ENCODE data around the gene SRMS. TPM values are rescaled to one million over a fixed set of nuclear protein-coding genes. Genes with fewer than 3 reads are reported as not detected.
"Not testable (repeated sequence)": the region's sequence is repeated elsewhere in the genome, so short reads cannot be mapped to it uniquely, and the experiment has no call there.

The SRMS gene
- polyA plus RNA-seq, 5 donors, result 0.12 to 0.27 (median 0.15) TPM

DNA sequence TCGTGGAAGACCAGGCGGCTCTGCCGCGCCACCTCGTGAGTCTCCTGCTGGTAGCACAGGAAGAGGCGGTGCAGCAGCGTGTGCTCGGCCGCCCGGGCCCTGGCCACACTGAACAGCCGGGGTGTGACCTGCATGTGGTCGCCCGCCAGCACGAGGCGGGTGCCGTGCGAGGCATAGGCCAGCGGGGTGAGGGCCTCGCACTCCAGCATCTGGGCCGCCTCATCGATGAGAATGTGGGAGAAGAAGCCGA, 19.5 kb upstream of the SRMS start:
- no peak for DNase-seq

DNA sequence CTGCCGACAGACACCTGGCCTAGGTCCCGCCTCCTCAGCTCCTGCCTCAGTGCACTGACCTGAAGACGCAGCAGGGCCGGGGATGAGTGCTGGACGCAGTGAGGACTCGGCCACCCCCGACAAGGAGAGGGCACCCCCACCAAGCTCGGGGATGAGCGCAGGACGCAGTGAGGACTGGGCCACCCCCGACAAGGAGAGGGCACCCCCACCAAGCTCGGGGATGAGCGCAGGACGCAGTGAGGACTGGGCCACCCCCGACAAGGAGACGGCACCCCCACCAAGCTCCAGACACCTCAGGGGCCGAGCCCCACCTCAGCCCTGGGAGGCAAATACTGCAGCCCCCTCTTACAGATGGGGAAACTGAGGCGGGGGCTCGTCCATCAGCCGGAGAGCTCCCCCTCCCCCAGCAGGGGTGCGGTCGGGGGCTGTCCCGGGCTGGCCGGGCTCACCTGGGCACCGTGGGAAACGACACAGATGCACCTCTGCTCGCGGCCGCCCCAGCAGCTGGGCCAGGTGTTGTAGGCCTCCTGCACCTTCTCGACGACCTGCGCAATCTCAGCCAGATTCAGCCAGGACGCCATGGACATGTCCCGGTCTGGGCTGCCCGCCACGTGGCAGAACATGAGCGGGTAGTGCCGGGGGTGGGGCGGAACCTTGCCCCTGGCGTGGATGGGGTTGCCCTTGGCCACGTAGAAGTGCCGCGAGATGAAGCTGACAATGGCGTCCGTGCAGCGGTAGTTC, 19.0 kb upstream of the SRMS start:
- DNase-seq, result no peak

DNA sequence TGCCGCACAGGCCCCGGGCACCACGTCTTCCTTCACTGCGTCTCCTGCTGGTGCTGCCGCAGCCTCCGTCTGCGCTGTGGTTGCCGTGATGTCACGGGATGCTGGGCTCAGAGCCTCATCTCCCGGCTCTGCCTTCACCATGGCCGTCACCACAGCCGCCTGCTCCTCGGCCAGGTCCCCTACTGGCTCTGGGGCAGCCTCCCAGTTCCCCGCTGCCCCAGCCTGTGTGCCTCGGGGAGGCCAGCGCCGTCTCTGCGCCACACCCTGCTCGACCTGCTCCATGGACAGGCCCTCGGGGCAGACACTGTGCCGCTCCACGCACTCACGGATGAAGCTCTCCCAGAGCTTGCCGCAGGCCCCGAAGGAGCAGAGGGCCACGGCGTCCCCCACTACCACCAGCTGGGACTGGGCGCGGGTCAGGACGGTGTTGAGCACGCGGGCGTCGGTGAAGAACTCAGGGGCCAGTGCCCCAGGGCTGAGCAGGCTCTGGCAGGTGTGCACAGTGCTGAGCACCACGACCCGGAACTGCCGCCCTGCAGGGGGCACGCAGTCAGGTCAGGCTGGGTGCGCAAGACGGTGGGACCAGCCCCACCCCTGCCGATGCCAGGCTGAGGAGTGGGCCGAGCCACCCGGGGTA, 18.3 kb upstream of the SRMS start:
- no peak for DNase-seq

DNA sequence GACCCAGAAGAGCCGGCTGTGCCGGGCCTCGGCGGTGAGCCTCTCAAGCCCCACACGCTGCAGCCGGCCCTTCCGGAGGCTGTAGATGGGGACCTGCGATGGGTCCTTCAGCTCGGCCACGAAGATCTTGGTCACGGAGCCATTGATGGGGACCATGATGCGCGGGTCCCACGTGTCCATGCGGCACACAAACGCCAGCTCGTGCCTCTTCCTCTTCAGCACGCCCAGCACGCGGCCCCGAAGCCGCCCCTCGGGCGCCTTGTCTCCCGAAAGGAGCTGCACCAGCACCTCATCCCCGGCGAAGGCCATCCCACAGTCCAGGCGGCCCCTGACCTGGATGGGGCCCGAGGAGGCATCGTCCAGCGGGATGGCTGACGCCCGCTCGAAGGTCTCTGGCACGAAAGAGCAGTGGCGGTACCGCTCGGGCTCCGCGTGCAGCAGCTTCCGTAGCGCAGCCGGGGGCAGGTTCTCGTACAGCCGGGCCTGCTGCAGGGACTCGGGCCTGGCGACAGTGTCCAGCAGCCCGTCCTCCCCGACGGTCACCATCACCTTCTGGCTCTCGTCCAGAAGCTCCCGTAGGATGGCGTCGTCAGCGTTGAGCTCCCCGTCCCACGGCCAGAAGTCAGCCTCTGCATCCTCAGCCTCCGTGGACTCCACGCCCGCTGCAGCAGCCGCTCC, 17.6 kb upstream of the SRMS start:
- no peak for DNase-seq

DNA sequence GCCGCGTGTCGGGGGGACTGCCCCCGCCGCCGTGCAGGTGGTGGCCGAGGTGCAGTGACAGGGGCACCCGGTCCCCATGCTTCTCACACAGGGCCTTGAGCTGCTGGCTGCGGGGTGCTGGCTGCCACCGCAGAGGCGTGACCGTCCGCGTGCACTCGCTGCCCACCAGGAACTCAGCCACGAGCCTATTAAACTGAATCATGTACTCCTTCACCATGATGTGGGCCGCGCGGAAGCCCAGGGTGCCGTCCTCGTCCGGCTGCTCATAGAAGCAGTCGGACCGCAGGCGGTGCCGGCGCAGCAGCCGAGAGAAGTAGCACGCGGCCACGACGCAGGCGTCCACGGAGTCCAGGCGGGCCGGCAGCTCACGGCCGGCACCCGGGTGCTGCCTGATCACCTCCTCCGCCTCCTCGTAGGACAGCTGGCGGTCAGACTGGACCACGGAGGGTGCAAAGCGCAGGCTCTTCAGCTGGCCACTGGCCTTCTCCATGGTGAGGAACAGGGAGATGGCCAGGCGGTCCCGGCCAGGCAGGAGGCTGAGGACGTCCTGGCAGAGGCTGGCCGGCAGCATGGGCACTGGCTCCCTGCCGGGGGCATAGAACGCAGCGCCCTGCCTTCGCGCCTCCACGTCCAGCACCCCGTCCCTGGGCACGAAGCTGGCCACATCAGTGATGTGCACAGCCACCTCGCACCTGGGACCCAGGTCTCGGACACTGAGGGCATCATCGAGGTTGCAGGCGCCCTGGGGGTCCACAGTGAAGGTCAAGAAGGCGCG, 16.7 kb upstream of the SRMS start:
- DNase-seq, result no peak

DNA sequence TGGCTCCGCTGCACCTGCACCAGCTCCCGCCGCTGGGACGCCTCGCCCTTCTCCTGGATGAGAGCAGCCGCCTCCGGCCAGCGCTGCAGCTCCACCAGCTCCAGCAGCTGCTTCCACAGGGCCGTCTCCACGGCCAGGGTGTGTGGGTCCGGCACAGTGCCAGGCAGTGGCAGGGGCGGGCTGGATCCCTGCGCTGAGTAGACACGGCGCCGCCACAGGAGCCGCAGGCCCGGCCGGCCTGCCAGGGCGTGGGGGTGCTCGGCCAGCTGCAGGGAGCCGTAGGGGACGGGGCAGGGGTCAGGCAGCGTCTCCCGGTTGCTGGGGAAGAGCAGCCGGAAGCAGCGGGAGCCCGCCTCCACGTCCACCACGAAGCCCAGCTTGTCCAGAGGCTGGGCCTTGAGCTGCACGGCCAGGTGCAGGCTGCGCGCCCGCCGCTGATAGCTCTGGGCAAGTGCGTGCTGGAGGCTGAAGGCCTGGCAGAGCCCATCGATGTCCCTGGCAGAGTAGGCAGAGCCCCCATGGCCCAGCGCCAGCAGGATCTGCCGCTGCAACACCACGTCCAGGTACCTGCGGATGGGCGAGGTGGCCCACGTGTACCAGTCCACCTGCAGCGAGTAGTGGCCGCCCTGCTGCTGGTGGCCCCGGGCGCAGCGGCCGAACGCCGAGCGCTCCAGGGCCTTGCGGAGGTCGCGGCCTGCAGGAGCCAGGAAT, 15.8 kb upstream of the SRMS start:
- DNase-seq, result no peak

- no peak for DNase-seq
Observed at GRCh38 chr20:63562461-63563224, 15.1 kb upstream of the SRMS start.

DNA sequence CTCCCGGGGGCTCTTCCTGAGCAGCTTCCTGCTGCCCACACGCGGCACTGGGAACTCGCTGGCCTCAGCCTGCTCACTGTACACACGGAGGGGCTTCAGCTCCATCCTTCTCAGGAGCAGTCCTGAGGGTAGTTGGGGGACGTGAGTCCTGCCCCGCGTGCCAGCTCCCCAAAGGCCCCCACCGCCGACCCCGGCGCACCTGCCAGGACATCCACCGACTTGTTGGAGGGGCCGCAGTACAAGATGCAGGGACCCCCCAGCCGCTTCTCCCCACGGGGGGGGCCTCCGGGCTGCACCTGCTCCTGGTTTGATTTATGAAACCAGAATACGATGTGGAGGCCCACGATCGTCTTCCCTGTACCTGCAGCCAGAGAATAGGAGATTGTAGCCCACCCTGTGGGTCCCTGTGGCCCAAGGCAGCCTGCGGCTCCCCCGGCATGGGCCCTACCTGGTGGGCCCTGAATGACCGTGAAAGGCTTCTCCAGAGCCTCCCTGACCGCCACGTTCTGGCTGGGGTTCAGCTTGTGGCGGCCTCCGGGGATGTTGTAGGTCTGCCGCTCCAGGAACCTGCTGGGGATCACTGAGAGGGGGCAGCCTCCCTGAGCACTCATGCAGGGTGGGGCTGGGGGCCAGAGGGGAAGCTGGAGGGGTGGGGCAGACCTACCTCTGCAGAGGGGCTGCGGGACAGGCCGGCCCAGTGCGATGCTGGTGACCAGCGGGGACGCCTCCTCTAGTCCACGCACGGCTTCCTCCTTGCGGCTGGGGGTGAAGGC, 14.3 kb upstream of the SRMS start:
- no peak for DNase-seq

DNA sequence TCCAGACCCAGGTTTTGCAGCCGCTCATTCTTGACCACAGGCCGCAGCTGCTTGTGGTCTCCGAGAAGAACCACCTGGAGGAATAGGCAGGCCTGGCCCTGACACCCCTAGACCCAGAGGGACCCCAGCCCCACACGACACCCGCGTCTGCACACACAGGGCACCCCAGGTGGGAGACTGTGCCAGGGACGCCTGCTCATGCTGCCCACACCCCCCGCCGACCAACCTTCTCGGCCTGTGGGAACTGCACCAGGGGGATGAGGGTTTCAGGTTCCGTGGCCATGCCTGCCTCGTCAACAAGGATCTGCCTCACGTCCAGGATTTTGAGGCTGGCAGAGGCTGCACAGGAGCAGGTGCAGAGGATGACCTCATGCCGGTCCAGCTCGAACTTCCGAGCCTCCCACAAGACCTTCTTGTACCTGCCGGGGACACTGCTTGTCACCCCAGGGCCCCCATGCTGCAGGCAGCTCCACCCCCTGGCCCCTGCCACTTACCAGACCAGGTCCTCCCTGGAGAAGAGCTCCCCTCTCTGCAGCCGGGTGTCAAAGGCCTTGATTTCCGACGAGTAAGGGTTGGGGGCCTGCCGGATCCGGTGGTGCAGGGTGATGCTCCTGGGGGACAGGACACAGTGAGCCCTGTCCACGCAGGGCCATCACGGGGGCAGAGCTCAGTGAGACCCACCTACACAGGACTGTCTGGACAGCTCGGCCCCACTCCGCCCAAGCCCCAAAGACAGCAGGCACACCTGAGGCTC, 13.5 kb upstream of the SRMS start:
- DNase-seq, result no peak

DNA sequence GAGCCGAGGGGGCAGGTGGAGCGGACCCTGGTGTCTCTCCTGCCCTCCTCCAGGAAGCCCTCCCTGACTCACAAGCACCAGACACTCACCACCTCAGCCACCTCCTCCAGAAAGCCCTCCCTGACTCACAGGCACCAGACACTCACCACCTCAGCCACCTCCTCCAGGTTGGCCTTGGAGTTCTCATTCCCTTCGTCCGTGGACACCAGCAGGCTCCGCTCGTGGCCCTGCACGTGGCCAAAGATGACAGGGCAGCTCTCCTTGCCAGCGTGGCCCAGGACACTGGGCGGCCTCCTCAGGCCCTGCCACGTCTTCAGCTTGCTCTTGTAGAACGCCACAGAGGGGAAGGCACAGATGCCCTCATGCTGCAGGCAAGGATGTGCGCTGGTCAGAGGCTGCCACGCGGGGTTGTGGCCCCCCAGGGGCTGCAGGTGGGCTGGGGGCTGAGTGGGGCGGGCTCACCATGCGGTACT, 12.8 kb upstream of the SRMS start:
- no peak for DNase-seq

- DNase-seq, result not testable (repeated sequence)
Observed at GRCh38 chr20:63559485-63560332, 12.2 kb upstream of the SRMS start.

DNA sequence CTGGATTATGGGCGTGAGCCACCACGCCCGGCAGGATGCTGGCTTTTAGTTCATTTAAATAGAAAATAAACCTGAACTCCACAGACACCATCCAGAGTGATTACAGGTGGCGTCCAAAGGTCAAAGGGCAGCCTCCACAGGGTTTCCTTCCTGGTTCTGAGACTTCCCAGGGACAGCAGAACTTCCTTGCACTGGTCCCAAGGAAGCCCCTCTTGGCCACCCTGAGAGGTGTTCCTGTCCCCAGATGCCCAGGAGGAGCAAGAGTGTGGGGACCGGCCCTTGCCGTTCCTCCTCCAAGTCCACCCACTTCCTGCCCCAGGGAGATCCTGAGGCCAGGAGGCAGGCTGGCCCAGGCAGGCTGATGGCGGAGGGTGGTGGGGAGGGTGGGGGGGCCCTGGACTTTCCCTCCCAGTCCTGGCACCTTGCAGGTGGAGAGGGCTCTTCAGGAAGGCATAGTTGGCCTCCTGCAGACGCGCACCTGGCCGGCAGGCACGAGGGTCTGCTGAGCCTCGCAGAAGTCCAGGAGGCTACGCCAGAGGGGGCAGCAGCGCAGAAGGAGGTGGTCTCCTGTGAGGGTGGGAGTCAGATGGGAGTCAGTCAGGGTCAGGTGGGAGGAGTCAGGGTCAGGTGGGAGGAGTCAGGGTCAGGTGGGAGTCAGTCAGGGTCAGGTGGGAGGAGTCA, 11.4 kb upstream of the SRMS start:
- DNase-seq, result no peak

GRCh38 chr20:63557481-63557891, 9.9 kb upstream of the SRMS start:
- DNase-seq, result no peak

DNA sequence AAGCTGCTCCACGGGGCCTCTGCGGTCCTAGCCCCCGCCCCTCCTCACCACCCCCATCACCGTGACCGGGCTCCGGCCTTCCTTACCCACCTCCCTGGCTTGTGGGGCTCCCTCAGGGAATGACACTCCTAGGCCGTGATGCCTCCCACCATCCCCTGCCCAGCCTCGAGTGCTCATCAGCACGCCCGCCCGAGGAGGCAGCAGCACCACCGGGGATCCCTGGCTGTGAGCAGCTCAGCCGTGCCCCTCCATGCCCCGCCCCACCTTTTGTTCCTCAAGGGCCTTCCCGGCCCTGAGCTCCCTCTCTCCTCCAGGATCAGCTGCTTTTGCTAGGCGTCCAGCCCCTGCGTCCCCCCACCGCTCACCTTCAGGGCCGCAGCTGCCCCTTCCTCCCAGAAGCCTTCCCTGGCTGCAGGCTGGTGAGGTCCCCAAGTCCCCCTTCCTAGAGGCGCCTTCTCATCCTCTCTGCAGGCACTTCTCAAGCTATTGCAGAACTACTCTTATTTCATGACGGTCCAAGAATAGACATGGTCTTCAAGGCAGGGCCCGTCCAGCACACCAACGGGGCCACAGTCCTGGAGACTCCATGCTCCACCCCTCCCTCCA, 9.4 kb upstream of the SRMS start:
- no peak for DNase-seq

DNA sequence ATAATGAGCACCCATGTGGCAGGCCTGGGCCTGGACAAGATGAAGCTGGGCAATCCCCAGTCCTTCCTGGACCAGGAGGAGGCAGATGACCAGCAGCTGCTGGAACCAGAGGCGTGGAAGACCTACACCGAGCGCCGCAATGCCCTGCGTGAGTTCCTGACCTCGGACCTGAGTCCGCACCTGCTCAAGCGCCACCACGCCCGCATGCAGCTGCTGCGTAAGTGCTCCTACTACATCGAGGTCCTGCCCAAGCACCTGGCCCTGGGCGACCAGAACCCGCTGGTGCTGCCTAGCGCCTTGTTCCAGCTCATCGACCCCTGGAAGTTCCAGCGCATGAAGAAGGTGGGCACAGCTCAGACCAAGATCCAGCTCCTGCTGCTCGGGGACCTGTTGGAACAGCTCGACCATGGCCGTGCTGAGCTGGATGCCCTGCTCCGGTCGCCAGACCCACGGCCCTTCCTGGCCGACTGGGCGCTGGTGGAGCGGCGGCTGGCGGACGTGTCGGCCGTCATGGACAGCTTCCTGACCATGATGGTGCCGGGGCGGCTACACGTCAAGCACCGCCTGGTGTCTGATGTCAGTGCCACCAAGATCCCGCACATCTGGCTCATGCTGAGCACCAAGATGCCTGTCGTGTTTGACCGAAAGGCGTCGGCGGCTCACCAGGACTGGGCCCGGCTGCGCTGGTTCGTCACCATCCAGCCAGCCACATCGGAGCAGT, 8.3 kb upstream of the SRMS start:
- DNase-seq, result no peak

DNA sequence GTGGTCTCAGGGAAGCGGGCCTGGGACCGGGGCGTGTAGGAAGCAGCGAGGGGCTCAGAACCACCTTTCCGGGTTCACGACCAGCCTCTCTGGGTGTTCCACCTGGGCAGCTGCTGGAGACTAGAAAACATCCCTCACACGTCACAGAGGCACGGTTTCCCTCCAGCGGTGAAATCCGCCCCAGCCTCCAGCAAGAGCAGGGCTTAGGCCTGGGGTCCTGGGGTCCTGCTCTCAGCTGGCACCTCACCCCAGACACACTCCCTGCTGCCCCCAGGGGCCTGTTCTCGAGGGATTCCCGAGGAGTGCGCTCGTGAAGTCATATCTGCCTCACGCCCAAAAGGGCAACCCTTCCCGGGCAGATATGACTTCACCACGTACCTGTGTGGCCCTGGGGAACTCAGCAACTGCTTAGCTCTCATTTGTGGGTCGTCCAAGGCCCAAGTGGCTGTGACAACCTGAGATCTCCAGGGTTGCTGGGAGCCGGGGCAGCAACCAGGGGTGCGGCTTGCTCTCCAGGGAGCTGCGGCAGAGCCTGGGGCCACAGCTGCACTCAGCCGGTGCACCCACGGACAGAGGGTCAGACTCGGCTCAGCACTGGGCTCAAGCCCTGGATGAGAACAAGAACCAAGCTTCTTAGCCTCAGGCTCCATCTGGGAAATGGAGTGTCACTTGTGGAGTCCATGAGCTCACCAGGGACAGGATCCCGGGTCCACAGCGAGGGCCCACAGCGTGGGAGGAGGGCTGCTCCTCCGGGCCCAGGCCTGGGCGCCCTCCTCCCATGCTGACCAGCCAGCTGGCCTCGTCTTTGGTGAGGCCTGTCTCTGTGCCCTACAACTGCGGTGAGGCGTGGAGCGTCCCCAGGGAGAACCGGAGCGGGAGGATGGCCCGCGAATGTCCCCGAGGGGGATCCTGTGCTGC, 7.1 kb upstream of the SRMS start:
- no peak for DNase-seq

Data from right lung (tissue), 5 donors.